Effector CD8-positive, alpha-beta T cell (primary cell): ENCODE measurements around the gene CFP.
A peak's percentile ranks its signal among the peaks of the same experiment; 100 is the strongest.

Source experiments
- DNase-seq: peaks from one replicate; lab custom pipeline; 2025; lab: John Stamatoyannopoulos, UW

The CFP gene

DNA sequence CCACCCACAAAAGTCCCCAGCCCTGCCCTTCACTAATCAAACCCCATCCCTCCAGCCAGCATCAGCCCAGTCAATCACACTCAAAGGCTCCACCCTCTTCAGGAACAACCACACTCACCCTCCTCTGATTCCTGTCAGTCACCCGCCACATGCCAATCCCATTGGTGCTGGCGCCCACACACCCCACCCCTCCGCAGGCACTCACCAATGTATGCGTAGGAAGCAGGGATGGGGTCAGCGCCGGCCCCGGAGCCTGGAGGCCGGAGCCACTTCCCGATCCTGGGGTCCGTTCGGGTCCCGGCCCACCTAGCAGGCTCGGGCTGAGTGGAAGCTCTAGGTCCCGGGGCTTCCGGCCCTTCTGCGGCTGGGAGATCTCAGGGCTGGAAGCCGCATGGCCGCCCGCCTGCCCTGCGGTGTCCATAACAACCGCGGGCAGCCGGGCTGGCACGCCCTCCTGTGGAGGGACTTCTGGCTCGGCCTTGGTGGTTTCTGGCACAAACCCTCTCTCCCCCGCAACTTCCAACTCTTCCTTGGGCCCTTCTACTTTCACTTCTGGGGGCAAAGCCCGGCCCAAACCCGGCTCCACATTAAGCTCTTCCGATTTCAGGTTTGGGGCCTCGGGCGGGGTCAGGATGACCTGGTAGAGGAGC lies 7.9 kb upstream of the CFP start:
- DNase-seq: no peak

DNA sequence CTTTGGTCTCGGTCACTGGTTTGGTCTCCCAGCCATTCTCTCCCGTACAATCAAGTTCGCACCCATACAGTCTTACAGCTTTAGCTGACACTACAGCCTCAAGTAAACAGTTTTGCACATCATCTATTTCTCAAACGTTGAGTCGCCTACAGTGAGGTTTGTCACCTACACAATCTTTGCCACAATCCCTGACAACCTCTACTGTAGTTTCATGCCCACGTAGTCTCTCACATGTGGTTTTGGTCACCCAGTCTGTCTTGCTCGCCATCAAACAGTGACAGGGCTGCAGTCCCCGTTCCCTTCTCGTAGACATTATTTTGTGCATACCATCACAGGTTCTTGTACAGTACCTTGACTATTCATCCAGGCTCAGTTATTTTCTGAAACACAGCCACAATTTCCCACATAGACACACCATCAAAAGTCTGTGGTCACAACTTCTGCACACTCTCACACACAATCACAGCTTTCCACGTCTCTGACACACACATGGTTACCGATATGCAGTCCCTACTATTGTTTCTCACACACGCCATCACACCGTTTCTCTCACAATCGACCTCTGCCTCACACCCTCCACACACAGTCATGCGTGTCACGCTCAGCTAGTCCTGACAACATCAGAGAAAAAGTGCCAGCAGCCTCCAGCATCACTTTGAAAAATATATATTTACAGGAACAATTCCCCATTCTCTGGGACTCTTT lies 5.3 kb upstream of the CFP start:
- no peak for DNase-seq

DNA sequence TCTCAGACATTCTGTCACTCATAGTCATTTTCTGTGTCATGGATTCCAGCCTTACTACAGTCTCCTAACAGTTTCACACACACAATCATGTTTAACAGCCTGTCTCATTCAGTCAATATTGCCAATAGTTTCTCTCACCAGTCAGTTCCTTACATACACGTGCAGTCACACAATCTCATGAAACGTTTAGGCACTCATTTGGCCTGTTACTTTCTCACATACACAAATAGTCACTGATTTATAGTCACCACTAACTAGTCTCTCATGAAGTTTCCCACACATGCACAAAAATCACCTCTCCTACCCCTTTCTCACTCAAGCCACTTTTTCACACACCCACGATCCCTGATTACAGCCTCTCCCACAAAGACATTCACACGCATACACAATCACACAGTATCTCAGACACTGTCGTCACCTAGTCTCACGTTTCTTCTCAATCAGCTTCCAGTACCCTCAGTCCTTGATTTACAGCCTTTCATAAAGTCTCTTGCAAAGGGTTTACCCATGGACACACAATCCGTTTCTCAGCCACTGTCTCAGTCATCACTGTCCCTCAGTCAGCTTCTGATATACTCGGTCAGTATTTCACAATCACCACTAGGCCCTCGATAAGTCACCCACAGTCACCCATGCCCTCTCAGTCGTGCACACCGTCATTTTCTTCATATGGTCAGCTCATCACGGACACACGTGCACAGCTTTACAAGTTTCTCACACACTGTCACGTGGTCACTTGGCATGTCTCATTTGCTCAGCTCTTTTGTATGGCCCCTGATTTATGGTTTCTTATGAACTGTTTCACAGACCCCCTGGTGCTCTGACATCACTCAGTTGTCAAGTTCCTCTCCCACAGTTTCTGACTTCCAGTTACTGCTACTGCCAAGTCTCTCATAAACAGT lies 4.2 kb upstream of the CFP start:
- DNase-seq: no peak

DNA sequence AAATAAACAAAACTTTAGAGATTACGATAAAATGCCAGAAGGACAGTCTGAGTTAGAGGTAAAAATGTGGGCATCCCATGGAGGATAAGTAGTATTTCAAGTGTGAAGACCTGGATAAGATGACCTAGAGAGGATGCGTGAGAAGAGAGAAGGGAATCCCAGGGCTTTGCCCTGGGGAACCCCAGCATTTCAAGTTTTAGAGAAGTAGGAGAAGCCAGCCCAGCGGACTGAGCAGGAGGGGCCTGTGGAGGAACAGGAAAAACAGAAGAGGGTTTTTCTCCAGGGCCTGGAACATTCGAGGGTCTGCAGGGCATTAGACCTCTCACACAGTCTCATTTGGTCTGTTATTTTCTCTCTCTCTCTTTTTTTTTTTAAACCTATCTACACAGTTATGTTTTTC lies 2.9 kb upstream of the CFP start:
- no peak for DNase-seq

DNA sequence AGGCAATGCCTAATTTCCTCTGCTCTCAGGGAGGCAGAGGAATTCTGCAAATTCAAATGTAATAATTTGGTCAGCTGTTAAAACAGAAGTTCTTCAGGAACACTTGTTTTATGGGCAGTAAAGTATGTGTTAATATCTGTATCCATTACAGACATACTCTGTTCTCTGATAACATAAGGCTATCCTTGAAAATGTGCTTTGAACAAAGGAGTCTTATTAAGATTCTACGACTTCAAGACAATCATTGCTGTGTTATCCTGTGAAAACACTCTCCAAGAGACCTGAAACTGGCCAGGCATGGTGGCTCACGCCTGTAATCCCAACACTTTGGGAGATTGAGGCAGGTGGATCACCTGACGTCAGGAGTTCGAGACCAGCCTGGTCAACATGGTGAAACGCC lies 1.9 kb upstream of the CFP start:
- no peak for DNase-seq

DNA sequence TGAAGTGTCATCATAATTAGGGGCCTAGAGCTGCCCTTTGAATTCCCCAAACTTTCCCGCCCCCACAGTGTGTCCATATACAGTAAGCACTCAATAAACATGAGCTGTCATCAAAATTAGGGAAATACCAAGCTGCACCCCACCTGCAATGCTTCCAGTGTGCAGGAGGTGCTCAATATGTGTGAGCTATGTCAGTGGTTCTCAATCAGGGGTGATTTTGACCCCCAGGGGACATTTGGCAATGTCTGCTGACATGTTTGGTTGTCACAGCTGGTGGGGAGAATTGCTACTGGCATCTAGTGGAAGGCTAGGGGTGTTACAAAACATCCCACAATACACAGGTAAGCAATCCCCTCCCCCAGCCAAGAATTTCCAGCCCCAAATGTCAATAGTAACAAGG lies 748 bp downstream of the CFP start:
- no peak for DNase-seq

DNA sequence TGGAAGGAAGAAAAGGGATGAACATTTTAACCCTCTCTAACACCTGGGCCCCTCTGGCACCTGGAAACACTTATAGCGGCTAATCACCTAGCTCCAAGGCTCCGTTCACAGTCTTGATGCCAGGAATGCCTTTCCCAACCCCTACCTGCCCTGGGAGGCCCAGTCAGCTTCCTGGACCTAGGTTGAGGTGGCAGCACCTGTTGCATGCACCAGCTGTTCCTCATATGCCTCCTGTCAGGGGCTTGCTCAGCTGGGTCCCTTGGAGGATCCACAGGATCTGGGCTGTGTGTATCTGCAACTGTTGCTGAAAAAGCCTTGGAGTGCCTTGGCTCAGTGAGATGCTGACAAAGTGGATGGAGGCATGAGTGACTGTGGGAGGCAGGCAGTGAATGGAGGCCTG lies 4.4 kb downstream of the CFP start:
- DNase-seq: no peak

DNA sequence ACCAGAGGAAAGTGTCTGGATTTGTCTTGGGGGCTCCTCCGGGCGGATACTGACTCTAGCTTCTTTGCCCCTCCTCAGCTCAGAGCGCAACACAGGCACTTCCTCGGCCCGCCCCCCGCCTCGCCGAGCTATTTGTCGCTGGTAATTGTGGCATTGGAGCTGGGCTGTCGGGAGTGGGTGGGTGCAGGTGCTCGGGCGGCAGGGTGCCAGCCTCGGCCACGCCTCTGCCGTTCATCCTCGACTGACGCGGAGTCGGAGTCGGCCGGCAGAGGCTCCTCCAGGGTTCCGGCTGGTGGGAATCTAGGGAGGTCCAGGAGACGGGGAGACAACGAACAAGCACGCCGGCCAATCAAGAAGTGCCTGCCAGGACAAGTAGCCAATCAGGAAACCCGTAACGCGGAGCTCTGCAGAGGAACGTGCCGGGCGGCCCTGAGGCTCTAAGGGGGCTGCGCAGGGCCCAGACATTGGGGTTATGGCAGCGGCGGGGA lies 6.1 kb downstream of the CFP start:
- DNase-seq: peak; percentile 39

DNA sequence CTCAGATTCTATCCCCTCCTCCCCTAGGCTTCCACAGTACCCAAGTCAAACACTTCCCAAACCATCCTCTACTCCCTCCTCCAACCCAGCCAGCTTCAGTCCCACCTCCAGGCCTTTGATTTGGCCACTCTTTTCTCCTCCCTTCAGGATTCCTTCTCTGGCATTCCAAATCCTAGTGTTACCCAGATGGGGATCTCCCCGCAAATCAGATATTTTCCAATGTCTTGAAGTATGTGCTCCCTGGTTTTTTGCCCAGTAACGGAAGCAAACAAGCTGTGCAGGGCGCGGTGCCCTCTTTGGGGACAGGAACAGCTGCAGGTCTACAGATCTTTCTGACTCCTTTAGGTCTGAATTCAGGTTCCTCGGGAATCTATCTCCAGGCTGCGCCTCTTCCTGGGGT lies 7.9 kb downstream of the CFP start:
- DNase-seq: no peak

DNA sequence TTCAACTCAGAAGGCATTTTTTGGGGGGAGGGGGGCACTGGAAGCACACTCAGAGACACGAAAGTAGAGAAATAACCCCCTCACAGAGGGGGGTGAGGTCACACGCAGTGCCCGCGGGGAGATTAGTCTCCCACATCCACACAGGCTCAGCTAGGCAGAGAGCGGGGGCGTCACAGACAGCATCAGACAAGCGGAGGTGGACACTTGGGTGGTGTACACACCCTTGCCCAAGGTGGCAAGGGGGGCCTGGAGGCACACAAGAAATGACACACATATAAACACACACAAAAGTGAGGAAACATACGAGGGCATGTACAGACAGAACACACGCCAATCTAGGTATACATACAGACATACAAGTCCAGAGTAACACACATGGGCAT lies 9.4 kb downstream of the CFP start:
- DNase-seq: no peak

DNA sequence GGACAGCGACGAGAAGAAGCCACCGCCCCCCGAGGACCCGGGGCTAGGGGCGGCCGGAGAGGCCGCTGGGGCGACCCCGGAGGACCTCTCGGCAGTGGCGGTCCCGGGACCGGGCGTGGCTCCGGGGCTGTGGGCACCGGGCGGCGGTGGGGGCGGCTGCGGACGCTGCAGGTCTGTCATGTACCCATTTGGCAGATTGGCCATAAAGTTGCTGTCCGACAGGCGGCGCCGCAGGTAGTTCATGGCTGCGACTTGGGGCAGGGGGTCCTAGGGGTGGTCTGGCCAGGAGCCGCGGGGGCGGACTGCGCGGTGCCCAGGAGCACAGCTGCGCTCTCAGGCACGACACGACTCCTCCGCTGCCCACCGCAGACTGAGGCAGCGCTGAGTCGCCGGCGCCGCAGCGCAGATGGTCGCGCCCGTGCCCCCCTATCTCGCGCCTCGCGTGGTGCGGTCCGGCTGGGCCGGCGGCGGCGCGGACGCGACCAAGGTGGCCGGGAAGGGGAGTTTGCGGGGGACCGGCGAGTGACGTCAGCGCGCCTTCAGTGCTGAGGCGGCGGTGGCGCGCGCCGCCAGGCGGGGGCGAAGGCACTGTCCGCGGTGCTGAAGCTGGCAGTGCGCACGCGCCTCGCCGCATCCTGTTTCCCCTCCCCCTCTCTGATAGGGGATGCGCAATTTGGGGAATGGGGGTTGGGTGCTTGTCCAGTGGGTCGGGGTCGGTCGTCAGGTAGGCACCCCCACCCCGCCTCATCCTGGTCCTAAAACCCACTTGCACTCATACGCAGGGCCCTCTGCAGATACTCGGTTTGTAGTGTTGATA lies 10.0 kb downstream of the CFP start, which contains the start of gene SYN1:
Gene SYN1 (minus strand): TSS at position 372 of the 817 bp plus-strand sequence. CDS start 129 bp downstream, at position 243.
- DNase-seq: peak; percentile 65

DNA sequence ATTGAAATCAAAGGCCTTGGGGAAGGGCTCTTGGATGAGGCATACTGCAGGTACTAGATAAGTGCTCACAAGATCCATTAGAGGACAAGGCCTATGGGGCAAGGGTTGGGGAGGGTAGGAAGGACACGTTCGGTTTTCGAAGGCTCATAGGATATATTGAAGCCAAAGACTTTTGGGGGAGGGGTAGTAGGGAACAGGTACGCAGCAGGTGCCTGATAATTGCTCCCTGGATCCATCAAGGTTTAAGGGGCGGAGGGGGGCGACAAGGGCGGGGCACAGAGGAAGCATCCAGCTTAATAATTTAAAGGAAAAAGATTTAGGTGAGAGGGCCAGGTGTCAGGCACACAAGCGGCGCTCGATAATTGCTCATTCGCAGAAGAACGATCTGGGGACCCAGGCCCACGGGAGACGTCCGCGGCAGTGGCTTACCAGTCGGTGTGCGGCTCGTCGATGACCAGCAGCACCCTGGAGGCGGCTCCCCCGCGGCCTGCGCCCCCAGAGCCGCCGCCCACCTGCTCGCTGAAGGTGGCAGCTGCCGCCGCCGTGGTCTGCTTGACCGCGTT lies 10.7 kb downstream of the CFP start:
- no peak for DNase-seq

DNA sequence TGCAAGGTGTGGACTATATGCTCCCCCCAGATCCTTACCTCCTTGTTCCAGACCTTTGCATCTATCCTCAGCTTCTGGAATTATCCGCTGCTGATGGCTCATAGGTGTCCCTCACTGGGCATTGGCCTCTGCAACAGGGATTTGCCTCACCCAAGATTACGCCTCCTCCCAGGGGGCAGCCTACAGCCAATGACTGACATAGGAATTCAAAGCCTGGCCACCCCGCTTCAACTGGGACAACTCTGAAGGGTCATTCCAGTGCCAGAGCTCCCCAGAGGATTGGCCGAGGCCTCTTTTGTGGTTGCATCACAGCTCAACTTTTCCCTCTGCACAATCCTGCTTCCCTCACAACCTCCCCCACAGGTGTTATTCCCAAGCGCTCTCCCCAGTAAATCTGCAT lies 15.1 kb downstream of the CFP start:
- DNase-seq: no peak

DNA sequence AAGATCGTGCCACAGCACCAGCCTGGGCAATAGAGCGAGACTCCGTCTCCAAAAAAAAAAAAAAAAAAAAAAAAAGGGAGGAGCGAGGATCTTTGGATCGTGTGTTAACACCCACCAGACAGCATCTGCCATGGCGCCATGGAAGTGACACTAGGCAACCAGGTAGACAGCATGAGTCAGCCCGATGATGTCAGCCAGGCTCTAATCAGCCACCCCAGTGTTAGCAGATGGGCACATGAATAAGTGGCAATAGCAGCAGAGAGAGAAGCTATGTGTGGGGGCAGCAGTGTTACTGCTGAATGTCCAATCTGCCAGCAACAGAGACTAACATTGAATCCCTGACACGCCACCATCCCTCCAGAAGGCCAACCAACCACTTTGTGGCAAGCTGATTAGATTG lies 16.6 kb downstream of the CFP start:
- DNase-seq: no peak

DNA sequence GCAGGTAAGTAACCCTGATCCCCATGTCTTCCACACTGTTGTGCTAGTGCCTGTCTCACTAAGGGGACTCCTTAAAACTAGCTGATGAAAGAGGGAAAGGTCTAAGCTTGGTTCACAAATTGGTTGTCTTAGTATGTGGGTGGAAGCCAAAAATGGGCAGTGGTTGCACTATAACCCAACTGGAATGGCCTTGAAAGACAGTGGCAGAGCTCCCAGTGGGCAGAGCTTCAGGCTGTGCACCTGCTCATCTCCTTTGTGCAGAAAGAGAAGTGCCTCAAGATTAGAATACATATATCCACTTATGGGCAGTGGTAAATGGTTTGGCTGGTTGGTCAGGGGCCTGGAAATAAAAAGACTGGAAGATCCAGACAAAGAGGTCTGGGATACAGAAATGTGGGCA lies 17.3 kb downstream of the CFP start:
- DNase-seq: no peak

DNA sequence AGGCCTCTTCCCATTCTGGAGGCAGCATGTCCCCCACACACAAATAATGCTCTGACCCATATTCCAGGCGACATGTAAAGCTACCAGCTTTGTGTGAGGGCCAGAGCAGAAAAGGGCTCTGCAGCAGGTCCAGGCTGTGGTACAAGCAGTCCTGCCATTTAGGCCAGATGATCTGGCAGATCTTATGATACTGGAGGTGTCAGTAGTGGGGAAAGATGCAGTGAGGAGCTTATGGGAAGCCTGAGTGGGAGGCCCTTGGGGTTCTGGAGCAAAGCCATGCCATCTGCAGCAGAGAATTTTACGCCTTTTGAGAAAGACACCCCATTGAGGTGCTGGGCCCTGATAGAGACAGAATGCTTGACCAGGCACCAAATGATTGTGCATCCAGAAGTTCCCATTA lies 17.8 kb downstream of the CFP start:
- DNase-seq: no peak

DNA sequence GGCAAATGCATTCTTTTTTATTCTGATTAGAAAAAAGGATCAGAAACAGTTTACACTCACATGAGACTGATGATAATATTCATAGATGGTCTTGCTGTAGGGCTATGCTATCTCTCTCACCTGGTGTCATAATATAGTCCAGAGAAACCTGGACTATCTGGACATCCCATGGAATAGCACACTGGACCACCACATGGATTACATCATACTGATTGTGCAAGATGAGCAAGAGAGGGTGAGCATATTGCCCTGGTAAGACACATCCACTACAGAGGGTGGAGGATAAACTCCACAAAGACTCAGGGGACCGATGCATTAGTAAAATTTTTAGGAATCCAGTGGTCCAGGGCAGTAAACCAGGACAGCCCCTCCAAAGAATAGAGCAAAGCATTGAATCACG lies 18.2 kb downstream of the CFP start:
- no peak for DNase-seq

DNA sequence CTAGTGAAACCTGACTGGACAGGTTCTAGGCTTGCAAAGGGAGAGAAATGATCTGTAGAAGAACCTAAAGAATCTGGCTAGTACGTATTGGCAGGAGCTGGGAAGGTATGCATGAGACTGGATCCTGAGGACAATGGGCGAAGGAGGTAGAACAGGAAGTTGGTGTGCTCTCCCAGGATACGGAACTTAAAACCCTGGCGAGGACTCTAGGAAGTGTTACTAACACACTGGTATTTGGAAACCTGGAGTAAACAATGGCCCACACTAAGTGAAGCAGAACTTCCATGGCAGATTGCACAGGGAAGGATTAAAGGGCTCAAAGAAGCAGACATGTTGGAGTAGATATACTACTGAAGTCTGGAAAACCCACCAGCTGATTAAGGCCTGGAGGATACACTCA lies 19.2 kb downstream of the CFP start:
- no peak for DNase-seq

DNA sequence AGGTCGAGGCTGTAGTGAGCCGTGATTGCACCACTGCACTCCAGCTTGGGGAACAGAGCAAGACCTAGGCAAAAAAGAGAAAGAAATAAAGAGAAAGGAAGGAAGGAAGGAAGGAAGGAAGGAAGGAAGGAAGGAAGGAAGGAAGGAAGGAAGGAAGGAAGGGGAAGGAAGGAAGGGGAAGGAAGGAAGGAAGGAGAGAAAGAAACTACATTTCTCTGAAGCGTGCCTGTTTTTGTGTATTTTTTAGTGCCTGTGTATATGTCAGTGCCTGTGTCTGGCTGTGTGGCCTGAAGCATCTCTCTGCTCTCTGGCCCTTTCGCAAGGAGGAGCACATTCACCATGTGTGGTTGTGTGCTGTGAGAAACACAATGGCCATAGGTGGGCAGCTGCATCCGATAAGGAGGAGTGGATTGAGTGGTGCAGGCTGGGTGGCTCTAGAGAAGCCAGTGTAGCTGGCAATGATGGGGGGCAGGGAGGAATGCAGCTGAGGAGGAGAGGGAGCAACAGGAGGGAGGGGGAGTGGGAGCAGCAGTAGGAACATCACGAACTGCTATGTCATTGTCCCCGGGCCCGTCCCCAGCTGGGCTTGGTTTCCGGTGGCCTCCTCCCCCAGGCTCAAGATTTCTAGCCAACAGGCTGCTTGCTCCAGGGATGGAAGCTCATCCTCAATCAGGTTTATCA lies 21.5 kb downstream of the CFP start:
- no peak for DNase-seq

DNA sequence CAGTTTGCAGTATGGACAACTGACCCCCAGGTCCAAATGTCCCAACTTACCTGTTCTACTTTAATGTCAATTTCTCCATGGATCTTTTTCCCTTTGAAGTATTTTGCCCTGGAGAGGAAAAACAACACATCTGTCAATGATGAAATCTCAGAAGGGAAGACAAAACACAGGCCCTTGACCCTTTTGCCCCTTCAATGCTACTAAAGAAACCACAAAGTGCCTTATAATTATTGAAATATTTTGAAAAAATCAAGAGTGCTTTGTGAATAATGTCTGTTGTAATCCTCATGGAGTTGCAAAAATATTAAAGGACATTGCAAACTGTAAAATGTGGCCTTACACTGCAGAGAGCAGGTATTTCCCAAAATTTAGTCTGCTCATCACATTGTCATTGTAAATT lies 22.6 kb downstream of the CFP start:
- no peak for DNase-seq

DNA sequence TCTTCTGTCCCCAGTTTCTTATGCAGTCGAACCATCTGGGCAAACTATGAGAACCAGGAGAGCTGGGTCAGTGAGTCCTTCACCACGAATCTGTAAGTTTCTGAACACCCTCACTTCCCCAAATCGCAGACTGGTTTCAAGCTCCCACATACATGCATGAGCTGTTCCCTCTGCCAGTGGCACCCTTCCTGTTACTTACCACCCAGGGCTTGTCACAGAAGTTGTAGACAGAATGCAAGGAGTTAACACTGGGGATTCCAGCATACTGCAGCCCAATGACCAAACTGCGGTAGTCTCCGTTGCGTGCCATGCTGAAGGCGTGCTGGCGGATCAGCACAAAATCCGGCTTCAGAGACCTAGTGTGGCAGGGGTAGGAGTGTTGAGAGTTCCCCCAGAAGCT lies 24.7 kb downstream of the CFP start:
- DNase-seq: no peak
